ENCODE data around the gene AP4M1. TPM values are rescaled to one million over a fixed set of nuclear protein-coding genes. Genes with fewer than 3 reads are reported as not detected.
A peak's percentile ranks its signal among the peaks of the same experiment; 100 is the strongest.

Gene AP4M1
- total and polyA plus RNA-seq, 9 of the 15 experiments (the other 6 are each of a cell fraction or from before 2014, with no cell fraction given), result 1.3 to 30.9 (median 14.1) TPM

- TF ChIP-seq ZNF263 (CRISPR knock-in tag; IDR thresholded peaks at IDR 0.05; ENCODE audit: borderline replicate concordance) (peak; percentile 84), ZNF324 (CRISPR knock-in tag; IDR thresholded peaks at IDR 0.05) (no peak), TCF3 (CRISPR knock-in tag; IDR thresholded peaks at IDR 0.05) (no peak), RREB1 (CRISPR knock-in tag; IDR thresholded peaks at IDR 0.05) (peak; percentile 82; the same call in 1 of the 2 replicates), DEAF1 (CRISPR knock-in tag; IDR thresholded peaks at IDR 0.05) (peak; percentile 42; the same call in 1 of the 2 replicates), RAD21 (CRISPR knock-in tag; conservative IDR thresholded peaks at IDR 0.05 in 1 of 2, IDR thresholded peaks at IDR 0.05 in 1 of 2) (no peak), MTF1 (CRISPR knock-in tag; IDR thresholded peaks at IDR 0.05; ENCODE audit: borderline replicate concordance) (0 out of 2 replicates have a peak, but pooled peaks have one; percentile 41), MAFG (tag; conservative IDR thresholded peaks at IDR 0.05) (no peak), ZBED1 (IDR thresholded peaks at IDR 0.05) (0 out of 2 replicates have a peak, but pooled peaks have one; percentile 70), PHF20 (IDR thresholded peaks at IDR 0.05; ENCODE audit: partially characterized antibody) (peak; percentile 90), HES1 (IDR thresholded peaks at IDR 0.05; ENCODE audit: low read depth) (no peak), KLF1 (tag; IDR thresholded peaks at IDR 0.05) (peak; percentile 31; the same call in 1 of the 2 replicates), TCF7L2 (IDR thresholded peaks at IDR 0.05; ENCODE audit: low read depth, low read length) (no peak), RBM34 (IDR thresholded peaks at IDR 0.05; ENCODE audit: borderline replicate concordance, insufficient read depth, low read length) (no peak), CREM (IDR thresholded peaks at IDR 0.05; ENCODE audit: low read depth) (peak; percentile 68), PTRF (tag; IDR thresholded peaks at IDR 0.05) (no peak), TEAD4 (IDR thresholded peaks at IDR 0.05; ENCODE audit: low read length) (peak; percentile 53), TEAD4 (CRISPR knock-in tag; IDR thresholded peaks at IDR 0.05; ENCODE audit: borderline replicate concordance) (peak; percentile 98)
Measured at GRCh38 chr7:100088621-100089457, 12.6 kb upstream of the AP4M1 start, which contains the start of gene COPS6 (continued).

All from K562 (cell line).